ENCODE measurements around the gene PIH1D1. TPM values are rescaled to one million over a fixed set of nuclear protein-coding genes. Genes with fewer than 3 reads are reported as not detected.

The PIH1D1 gene
- total RNA-seq, 2 experiments from 2014 or later: 145 to 151 TPM

DNA sequence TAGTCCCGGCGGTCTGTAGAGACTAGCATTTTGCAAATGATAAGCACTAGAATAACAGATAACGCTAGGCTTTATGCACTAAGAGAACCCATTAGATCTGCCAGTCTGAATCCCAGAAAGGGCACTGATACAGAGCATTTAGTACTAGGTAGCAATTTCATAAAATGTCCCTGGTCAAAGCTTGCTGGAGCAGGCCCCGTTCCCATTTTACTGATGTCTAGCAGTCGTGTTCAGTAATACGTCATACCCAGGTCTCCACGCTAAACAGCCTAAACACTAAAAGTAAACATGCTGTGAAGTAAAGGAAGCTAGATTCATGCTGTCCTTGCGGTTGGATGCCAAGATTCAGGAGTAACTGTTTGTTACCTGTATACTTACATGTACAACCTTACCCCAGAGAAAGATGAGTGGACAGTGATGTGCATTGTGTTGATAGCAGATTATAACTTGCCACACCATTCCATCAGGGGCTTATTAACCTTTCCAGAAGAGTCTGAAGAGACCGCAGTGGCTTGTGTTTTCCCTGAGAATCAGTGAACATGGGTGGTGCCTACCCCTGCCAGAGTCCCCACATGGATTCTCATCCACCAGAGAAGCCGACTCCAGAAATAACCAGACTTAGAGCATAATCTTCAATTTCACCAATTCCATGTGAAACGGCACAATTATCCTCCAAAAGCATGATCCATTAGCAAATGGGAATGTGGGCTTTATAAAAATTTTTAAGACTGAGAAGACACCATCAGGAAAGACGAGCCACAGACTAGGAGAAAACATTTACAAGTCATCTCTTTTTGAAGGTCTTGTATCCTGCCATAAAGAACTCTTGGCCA is 41.2 kb upstream of the PIH1D1 start:
- Histone ChIP-seq H3K27ac (ENCODE audit: low read depth in 1 of 2, low read length in 2 of 2) (peak overlapping the region in 1 of 2 donors; percentile 30), H3K4me1 (ENCODE audit: insufficient read depth, low read length) (peaks cover 81% of the 10 kb centered on the region), H3K4me3 (ENCODE audit: low read length) (no peak overlapping the region), H3K27me3 (ENCODE audit: control insufficient read depth in 1 of 2, insufficient read depth in 2 of 2, low read length in 2 of 2) (no peaks in the 10 kb centered on the region), H3K9me3 (ENCODE audit: control insufficient read depth in 1 of 2, insufficient read depth in 1 of 2, low read length in 2 of 2) (peaks cover 0 to 10% of the 10 kb centered on the region in 2 experiments), H3K36me3 (ENCODE audit: insufficient read depth, low read length) (peaks cover 58% of the 10 kb centered on the region)
- peaks cover 70% of the 10 kb centered on the region for H3K4me1 Mint-ChIP-seq (ENCODE audit: low read depth)
- CTCF ChIA-PET: interaction anchor here (1.0 to 2.2 kb wide), 2 partner anchors 10 to 19 kb away, joined by 4 to 8 read pairs; partner anchors contain the start of gene FLT3LG
- ATAC-seq (ENCODE audit: poor library complexity) (no peak), DNase-seq (peak in 2 of 14 experiments; percentile 35 to 48)
- peak overlapping the region; percentile 85 for H3K27ac Mint-ChIP-seq
- no peaks in the 10 kb centered on the region for H3K27me3 Mint-ChIP-seq
- intact Hi-C loops (cut with DNase I, micrococcal nuclease): loop anchor here in 1 of 2 experiments (10.0 kb wide), 1 partner anchor 322 kb away; the partner anchor contains the start of genes FUZ and MED25
- TF ChIP-seq, protein P1, sequence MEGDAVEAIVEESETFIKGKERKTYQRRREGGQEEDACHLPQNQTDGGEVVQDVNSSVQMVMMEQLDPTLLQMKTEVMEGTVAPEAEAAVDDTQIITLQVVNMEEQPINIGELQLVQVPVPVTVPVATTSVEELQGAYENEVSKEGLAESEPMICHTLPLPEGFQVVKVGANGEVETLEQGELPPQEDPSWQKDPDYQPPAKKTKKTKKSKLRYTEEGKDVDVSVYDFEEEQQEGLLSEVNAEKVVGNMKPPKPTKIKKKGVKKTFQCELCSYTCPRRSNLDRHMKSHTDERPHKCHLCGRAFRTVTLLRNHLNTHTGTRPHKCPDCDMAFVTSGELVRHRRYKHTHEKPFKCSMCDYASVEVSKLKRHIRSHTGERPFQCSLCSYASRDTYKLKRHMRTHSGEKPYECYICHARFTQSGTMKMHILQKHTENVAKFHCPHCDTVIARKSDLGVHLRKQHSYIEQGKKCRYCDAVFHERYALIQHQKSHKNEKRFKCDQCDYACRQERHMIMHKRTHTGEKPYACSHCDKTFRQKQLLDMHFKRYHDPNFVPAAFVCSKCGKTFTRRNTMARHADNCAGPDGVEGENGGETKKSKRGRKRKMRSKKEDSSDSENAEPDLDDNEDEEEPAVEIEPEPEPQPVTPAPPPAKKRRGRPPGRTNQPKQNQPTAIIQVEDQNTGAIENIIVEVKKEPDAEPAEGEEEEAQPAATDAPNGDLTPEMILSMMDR (IDR thresholded peaks at IDR 0.05): no peak
- H3K4me3 Mint-ChIP-seq: peak overlapping the region; percentile 73
- POLR2A ChIA-PET: interaction anchor here (0.8 to 2.5 kb wide), 9 partner anchors 7 to 184 kb away, joined by 3 to 14 read pairs (median 3); partner anchors contain the start of genes ALDH16A1 and PRMT1
- no peaks in the 10 kb centered on the region for H3K9me3 Mint-ChIP-seq
- H3K36me3 Mint-ChIP-seq (ENCODE audit: low read depth): peaks cover 78% of the 10 kb centered on the region

DNA sequence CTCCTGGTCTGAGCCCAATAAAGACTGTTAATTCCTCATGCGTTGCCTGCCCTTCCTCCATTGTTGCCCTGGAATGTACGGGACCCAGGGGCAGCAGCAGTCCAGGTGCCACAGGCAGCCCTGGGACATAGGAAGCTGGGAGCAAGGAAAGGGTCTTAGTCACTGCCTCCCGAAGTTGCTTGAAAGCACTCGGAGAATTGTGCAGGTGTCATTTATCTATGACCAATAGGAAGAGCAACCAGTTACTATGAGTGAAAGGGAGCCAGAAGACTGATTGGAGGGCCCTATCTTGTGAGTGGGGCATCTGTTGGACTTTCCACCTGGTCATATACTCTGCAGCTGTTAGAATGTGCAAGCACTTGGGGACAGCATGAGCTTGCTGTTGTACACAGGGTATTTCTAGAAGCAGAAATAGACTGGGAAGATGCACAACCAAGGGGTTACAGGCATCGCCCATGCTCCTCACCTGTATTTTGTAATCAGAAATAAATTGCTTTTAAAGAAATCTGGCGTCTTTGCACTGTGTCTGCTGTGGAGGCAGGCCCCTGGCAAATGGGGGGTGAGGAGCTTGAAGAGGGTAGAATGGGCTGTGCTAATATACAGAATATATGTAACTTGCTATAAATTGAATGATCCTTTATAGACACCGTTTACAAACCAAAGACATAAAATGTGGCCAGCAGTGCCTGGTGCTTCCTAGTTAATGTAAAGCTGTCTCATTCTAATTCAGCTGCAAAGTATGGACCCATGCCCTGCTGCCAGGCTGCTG is 40.4 kb upstream of the PIH1D1 start:
- ChIA-PET CTCF (interaction anchor here (1.0 to 2.2 kb wide), 2 partner anchors 11 to 18 kb away, joined by 4 to 8 read pairs; partner anchors contain the start of gene FLT3LG), POLR2A (interaction anchor here (0.8 to 2.5 kb wide), 10 partner anchors 8 to 185 kb away, joined by 3 to 14 read pairs (median 4); partner anchors contain the start of genes ALDH16A1 and PRMT1)
- Mint-ChIP-seq H3K4me1 (ENCODE audit: low read depth) (peaks cover 70% of the 10 kb centered on the region), H3K27ac (peak overlapping the region; percentile 85), H3K4me3 (peak overlapping the region; percentile 73), H3K27me3 (no peaks in the 10 kb centered on the region), H3K36me3 (ENCODE audit: low read depth) (peaks cover 78% of the 10 kb centered on the region), H3K9me3 (no peaks in the 10 kb centered on the region)
- intact Hi-C loops (cut with DNase I, micrococcal nuclease): loop anchor here in 1 of 2 experiments (10.0 kb wide), 1 partner anchor 323 kb away; the partner anchor contains the start of genes FUZ and MED25
- H3K9me3 ChIP-seq (ENCODE audit: control insufficient read depth in 1 of 2, insufficient read depth in 1 of 2, low read length in 2 of 2): peaks cover 0 to 10% of the 10 kb centered on the region in 2 experiments
- H3K36me3 ChIP-seq (ENCODE audit: insufficient read depth, low read length): peaks cover 52% of the 10 kb centered on the region
- peak in 1 of 14 experiments; percentile 18 for DNase-seq
- peaks cover 75% of the 10 kb centered on the region for H3K4me1 ChIP-seq (ENCODE audit: insufficient read depth, low read length)
- TF ChIP-seq, protein P1 (IDR thresholded peaks at IDR 0.05): no peak
- no peak for ATAC-seq (ENCODE audit: poor library complexity)
- peak overlapping the region in 1 of 2 donors; percentile 30 for H3K27ac ChIP-seq (ENCODE audit: low read depth in 1 of 2, low read length in 2 of 2)
- no peaks in the 10 kb centered on the region for H3K27me3 ChIP-seq (ENCODE audit: control insufficient read depth in 1 of 2, insufficient read depth in 2 of 2, low read length in 2 of 2)
- no peak overlapping the region for H3K4me3 ChIP-seq (ENCODE audit: low read length)

All from CD4-positive, alpha-beta T cell (primary cell).